NCI-H2227 (cell line): ENCODE measurements around the gene NENF.

Source experiments
- DNase-seq: peaks from one replicate; lab custom pipeline; 2025; ENCODE audit not compliant: unreplicated experiment; lab: John Stamatoyannopoulos, UW

The NENF gene

DNA sequence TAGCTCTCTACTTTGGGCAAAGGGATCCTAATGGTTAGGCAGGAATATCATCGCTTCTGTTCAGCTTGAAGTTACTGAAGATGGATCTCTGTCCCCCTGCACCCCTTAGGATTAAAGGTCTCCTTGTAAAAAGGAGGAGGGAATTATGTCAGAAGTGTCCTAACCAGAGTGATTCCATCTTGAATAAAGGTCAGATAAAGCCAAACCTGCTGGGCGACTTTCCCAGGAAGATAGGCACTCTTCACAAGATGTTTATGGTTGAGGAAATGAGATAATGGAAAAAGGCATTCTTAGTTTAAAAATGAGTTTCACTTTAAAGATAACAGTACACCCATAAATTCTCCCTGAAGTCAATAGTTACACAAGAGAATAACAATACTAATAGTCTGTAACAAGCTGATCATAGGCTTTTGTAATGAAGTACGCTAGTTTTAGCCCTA, 1.7 kb upstream of the NENF start:
- no peak for DNase-seq

DNA sequence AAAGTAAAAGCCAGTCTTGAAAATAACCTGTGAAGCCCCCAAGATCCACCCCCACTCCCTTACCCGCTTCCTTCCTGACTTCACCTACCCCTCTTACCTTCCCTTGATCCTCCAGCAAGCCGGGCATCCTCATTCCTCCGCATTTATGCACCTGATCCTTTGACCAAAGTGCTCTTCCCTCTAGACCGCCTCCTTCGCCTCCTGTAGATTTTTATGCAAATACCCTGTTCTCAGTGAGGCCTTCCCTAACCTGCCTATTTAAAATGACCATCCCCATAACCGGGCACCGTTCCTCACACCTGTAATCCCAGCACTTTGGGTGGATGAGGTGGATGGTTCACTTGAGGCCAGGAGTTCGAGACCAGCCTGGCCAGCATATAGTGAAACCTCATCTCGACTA, 1.1 kb upstream of the NENF start:
- no peak for DNase-seq

DNA sequence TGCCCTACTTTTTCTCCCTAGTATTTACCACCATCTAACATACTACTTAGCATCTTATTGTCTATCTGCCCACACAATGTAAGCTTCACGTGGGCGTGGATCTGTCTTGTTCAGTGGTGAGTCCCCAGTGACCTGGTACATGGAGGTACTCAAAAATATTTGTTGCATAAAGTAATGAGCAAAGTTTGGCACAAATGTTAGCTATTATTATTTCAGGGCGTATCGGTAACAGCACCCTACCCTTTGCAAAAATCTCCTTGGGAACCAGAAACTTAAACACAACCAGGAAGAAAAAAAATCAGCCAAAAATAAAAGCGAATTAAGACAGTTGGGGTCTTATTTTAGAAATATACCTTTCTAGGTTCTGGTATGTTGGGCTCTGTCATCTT, 454 bp upstream of the NENF start:
- no peak for DNase-seq

- no peak for DNase-seq
Observed at GRCh38 chr1:212433577-212434462, 1.1 kb downstream of the NENF start.

- no peak for DNase-seq
Observed at GRCh38 chr1:212434992-212435391, 2.3 kb downstream of the NENF start.

GRCh38 chr1:212437179-212437798, 4.6 kb downstream of the NENF start:
- DNase-seq: peak; percentile 49

- DNase-seq: no peak
Observed at GRCh38 chr1:212438831-212439237, 6.1 kb downstream of the NENF start.

GRCh38 chr1:212440419-212440818, 7.7 kb downstream of the NENF start:
- peak; percentile 27 for DNase-seq

DNA sequence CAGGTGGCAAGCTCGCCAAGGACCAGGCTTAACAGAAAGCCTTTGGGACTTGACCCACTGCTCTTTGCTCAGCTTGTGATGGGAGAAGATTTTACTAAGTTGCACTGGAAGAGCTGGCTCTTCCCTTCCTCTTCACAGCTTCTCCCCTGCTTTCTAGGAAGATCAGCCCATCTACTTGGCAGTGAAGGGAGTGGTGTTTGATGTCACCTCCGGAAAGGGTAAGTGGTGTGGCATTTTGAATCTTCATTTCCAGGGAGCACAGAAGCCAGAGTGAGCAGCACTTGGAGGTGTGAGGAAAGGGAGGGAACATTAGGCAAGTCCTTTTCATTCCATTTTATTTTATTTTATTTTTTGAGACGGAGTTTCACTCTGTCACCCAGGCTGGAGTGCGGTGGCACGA, 9.7 kb downstream of the NENF start:
- DNase-seq: no peak

DNA sequence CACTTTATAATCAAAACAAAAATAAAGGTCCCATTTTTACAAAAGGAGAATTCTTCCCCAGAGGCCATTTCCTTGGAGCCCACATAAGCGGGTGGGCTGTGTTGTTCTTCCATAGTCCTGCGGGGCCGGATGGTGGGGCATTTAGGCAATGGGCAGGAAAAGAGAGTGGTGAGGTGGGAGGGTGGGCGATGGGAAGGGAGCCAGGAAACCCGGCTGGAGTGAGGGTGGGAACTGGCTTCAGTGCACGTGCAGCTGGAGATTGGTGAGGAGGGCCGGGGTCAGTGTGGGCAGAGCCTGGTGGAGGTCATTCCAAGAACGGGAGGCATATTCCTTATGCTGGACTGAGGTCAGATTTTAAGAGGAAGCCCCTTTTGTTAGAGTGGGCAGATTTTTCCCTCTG, 13.6 kb downstream of the NENF start:
- no peak for DNase-seq

DNA sequence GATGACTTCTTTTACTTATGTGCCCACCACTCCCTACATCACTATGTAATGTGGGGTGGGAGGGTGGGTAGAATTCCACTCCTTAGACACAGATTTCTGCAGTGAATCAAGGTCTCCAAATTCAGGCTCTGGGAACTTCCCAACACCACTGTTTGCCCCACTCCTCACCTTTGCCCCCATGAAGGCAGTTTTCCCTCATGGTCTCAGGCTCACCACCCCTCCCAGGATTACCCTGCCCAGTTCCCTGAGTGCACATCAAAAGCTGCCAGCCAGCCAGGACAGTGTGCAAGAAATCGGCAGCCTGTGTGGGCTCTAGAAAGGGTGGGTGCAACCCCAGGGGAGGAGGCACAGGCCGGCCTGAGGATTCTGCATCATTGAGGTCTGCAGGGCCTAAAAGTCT, 14.8 kb downstream of the NENF start:
- DNase-seq: no peak

- peak; percentile 56 for DNase-seq
Observed at GRCh38 chr1:212450331-212450881, 17.7 kb downstream of the NENF start.

GRCh38 chr1:212451416-212452322, 18.9 kb downstream of the NENF start:
- DNase-seq: no peak

DNA sequence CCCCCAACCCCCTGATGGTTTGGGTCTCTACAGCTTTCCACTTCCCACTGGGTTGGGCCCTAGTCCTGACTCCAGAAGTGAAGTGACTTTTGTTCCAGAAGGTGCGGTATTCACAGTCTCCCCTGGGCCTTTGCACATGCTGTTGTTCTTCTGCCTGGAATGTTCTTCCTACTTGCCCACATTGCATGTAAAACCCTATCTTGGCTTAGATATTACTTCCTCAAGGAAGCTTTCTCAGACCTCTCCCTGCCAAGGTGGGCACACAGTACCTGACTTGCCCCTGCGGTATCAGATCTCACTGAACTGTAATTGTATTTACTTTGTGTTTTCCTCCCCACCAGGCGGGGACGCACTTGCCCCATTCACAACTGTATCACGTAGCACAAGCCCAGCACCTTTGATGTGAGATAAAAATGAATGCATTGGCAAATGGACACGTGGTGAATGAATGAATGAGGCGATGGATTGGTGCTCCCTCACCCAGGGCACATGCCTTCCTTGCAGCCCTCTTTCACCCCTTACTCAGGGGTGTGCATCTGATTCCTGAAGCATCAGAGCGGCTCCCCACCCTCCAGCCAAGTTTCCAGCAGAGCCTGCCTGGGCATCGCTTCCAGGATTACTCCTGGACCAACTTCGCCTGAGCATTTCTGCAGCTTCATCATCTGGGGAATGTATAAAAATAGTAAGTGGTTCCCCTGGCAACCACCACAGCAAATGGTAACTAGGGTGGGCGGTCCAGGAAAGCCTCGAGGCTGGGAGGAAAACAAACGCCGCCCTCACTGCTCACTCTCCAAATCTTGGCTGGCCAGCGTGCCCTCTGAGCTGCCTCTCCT, 19.8 kb downstream of the NENF start:
- DNase-seq: peak; percentile 84

DNA sequence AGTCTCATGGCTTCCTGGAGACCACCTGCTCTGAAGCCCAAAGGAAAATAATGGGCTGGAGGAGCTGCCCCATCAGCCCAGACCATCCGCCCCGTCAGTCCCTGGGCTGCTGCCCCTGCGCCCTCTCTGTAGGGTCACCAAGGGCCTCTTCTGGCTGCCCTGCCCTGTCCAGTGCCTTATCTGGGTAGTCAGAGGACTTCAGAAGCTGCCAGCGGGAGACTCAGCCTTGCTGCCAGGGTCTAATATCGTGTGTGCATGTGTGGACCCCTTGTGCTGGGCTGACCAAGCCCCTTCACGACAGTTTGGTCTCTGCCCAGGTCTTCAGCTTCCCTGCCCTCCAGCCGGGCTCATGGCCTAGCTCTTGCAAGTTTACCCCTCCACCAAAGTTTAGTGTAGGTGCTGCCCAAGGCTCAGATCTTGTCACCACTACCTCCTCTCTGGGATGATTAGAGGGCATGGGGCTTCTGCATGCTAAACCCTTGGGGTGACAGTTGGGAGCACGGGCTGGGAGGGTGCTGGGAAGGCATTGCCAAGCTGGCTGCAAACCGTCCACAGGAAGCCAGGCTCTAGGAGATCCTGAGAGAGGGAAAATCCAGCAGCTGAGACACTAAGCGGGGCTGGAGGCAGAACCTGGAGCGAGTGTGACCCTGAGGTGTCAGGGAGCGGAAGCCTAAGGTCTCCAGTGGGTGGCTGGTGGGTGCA, 20.6 kb downstream of the NENF start:
- no peak for DNase-seq

DNA sequence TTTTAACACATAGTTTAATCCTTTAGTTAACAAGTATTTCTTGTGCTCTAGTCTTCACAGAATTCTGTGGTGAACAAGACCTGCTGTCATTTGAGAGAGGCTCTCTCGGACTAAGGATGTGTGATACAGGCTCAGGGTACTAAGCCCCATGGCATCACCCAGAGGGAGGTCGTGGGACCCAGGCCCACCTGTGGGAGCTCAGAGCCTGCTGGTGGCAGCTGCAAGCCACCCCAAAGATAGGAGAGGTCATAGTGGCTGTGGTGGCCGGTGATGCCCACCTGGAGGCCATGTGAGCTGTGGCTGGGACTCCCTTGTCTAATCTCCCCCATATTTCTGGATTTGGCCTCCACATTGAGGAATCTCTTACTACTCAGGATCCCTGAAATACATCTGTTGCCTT, 22.0 kb downstream of the NENF start:
- no peak for DNase-seq

- no peak for DNase-seq
Observed at GRCh38 chr1:212455401-212455800, 22.7 kb downstream of the NENF start.

GRCh38 chr1:212455803-212456528, 23.2 kb downstream of the NENF start:
- peak; percentile 87 for DNase-seq

GRCh38 chr1:212457740-212458338, 25.1 kb downstream of the NENF start:
- peak; percentile 48 for DNase-seq
